HUDEP-2 (cell line): ENCODE data around the gene IL6.
"Not testable (repeated sequence)": the region's sequence is repeated elsewhere in the genome, so short reads cannot be mapped to it uniquely, and the experiment has no call there.

Experiments
- DNase-seq, 76 experiments: peaks; one replicate each; lab custom pipeline; 2025; ENCODE audit not compliant: unreplicated experiment in 76 of 76; lab: John Stamatoyannopoulos, UW

IL6 gene

GRCh38 chr7:22772885-22773284 is 45.9 kb downstream of the IL6 start:
- DNase-seq: no peak

DNA sequence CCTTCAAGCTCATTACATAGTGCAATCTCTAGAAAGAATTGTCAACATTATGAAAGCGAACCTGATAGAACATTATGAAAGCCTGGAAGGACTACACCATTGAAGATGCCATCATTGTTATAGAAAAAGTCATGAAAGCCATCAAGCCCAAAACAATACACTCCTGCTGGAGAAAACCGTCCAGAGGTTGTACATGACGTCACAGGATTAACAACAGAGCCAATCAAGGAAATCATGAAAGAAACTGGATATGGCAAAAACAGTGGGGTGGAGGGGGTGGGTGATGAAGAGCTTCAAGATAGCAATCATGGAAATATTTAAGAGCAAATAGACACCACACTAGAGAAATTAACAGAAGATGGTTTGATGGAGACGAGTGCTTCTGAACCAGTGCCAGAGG is 50.0 kb downstream of the IL6 start:
- DNase-seq: no peak

GRCh38 chr7:22779730-22780323 is 52.8 kb downstream of the IL6 start:
- not testable (repeated sequence) for DNase-seq

GRCh38 chr7:22781230-22781711 is 54.3 kb downstream of the IL6 start:
- no peak for DNase-seq
